Activated gamma-delta T cell treated with anti-CD3 and anti-CD28 coated beads, Interleukin-2, amount 50 U/mL, for 16 hours (primary cell): ENCODE results near the gene PPM1F.
"Not testable (repeated sequence)": the region's sequence is repeated elsewhere in the genome, so short reads cannot be mapped to it uniquely, and the experiment has no call there.

Source experiments
- DNase-seq: peaks from one replicate; pipeline ENCODE4 v3.0.0-alpha.2; 2020; ENCODE audit warnings: low read depth

PPM1F gene

DNA sequence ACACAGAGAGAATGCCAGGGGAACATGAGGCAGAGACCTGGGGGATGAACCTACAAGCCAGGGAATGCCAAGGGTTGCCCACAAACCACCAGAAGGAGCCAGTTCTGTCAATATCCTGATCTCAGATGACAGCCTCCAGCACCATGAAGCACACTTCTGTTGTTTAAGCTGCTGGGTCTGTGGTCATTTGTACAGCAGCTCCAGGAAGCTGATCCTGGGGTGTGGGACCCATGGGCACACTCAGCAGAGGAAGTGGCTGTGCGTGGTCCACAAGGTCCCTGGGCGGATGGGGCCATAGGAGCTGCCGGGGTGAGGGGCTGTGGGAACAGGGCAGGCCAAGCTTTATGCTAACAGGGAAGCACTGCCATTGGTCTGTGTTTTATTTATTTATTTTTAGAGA is 12.1 kb downstream of the PPM1F start:
- DNase-seq: no peak

DNA sequence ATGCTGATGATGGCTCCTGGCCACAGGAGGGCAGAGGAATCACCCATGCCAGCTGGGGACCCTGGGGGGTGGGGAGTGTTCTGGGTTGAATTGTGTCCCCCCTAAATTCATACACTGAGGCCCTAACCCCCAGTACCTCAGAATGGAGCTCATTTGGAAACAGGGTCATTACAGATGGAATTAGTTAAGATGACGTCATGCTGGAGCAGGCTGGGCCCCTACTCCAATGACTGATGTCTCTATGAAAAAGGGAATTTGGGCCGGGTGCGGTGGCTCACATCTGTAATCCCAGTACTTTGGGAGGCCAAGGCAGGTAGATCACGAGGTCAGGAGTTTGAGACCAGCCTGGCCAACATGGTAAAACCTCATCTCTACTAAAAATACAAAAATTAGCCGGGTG is 12.7 kb downstream of the PPM1F start:
- DNase-seq: not testable (repeated sequence)

DNA sequence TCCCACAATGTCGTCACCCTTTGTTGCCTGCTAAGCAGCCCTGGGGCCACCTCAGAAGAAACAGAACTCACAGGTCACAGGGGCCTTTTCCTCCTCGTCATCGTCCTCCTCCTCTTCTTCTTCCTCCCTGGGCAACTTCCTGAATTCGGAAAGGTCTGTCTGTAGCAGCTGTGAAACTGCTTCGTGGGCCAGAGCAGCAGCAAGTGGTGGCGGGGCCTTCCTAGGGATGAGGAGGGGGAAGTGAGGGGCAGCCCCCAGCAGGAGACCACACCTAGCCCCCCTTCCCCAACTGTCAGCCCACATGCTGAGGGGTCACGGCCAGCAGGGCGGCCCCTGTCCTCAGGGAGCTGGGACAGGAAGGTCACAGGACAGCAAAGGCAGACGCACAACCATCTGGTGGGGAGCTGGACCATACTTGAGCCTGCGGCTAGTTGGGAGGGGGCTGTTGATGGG is 13.2 kb downstream of the PPM1F start:
- no peak for DNase-seq

DNA sequence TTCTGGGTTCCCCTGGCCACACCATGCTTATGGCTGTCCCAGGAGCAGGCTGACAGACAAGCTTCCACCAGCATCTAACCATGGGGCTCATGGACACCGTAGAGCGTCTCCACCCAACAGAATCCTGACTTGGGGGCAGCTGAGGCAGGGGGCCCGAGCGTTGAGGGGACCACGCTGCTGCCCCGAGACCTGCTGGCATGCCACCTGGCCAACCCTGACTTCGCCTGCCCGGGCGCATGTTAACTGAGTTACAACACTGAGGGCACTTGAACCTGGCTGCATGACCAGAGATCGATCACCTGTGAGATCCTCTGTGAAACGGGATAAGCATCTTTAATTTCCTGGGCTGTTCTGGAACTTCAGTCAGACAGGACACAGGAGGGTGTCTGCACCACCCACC is 13.7 kb downstream of the PPM1F start:
- no peak for DNase-seq

DNA sequence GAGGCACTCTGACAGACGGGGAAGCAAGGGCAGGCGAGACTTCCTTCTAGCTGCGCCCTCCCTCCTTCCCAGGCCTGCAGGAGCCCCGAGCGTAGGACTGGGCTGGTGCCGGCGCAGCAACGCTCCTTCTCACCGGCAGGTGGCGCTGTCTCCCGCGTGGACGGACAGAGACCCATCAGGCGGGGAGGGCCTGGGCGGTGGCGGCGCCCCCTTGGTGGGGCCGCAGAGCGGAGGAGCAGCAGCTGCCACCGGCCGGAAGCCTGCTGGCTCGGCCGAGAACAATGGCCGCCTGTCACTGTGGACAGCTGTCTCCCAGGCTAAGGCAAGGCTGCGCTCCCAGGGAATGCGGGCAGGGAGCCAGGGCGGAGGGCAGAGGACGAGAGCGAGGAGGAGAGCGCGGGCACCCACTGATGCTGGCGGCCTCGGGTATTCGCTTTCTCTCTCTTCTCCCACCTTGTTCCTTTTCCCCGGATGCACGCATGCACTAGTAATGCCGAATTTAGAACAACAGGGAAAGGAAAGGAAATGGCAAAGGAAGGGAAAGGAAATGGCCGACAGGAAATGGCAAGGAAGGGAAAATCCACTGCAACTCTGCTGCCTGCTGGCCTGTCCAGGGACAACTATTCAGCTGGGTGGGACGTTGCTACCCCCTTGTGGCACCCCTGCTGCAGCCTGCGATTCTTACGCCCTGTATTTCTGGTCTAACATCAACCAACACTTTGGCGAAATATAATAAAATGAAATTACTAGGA is 14.4 kb downstream of the PPM1F start:
- DNase-seq: peak; percentile 82

DNA sequence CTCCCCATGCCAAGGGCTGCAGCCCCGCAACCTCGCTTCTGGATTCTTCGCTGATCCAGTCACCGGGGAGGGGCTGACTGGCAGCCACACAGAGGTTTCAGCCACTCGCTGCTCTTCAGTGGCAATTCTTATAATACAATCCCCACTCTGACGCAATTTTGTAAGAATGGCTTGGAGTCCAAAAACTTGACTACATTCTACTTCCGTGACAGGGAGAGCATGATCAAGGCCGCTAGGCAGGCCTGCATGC is 14.9 kb downstream of the PPM1F start:
- DNase-seq: no peak

DNA sequence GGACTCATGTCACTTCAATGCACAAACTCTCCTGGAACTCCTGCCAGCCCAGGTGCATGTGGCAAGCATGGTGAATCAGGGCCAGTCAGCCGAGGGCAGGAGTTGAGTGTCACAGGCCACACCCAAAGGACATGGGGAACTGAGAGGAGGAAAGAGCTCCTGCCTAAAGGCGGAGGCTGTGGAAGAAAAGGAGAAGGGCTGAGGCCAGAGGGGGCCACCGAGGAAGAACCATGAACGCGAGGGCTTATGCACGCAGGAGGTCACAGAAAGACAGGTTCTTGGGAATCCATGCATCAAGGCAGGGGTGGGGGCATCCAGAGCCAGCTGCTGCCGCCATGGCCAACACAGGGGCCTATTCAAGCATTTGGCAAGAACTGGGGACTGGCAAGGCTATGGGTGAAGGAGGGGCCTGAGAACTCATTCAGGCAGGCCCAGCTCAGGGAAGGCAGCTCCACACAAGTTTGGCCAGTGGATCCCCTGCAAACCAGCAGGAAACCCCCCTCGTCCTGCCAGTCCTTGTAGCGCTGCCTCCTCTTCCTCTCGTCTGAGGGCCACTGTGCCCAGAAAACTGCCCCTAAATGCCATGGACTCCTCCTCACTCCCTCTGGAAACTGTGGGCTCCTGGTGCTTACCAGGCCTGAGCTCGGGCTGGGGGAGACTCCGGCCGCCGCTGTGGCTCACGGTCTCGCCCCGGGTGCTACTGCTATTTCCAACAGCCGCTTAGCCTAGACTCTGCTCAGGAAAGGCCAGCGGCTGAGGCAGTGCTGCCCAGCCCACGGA is 15.4 kb downstream of the PPM1F start:
- no peak for DNase-seq

DNA sequence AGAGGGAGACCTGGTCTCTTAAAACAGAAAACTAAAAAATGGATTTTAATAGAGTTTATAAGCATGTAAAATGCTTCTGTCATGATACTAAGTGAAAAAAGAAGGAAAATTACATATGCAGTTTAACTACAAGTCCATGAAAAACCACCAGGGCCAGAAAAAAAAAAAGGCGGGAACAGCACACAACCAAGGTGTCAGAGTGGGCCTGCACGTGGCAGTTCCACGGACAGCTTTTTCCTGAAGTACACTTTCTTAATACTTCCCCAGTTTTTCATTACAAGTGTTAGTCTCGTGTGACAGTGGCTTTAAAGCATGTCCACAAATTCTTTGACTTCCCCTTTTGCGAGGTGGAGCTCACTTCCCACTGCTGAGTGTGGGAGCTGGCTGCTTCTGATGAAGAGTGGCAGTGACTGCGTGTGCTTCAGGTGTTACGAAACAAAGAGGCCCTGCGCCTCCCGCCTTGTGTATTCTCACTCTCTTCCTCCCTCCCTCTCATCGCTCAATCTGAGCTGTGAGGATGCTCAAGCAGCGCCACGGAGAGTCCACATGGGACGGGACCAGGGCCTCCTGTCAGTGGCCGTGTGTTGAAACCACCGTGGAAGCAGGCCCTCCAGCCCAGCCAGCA is 16.4 kb downstream of the PPM1F start:
- no peak for DNase-seq

DNA sequence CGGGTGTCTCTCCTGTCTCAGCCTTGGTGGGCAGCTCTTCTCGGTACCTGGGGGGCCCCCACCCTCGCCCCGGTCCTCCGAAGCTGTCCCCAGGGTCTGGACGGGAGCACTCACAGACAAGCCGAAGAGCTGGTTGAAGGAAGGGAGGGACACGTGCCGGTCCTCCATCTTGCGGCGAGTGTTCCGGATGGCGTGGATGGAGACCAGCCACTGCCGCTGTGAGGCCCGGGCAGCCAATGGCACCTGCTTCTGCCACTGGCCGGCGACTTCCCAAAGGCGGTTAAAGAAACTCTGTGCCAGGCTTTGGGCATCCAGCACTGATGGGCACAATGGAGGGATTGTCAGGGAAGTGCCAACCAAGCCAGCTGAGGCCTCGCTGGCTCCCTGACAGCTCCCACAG is 18.7 kb downstream of the PPM1F start:
- no peak for DNase-seq

DNA sequence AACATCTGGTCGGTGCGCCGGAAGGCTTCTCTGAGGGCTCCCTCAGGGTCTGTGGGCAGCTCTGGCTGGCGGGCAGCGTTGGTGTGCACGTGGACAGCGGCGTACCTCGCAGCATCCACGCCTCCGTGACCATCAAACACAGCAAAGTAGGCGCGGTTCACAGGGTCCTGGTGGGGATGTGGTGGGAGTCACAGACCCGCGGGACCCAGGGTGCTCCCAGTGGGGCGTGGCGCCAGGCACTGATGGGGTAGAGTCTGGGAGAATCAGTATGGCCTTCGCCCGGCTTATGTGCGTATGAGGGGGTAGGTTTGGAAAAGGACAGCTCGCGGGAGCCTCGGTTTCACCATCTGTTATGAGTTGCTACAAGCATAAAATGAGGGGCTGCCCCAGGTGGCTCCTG is 19.2 kb downstream of the PPM1F start:
- DNase-seq: no peak

DNA sequence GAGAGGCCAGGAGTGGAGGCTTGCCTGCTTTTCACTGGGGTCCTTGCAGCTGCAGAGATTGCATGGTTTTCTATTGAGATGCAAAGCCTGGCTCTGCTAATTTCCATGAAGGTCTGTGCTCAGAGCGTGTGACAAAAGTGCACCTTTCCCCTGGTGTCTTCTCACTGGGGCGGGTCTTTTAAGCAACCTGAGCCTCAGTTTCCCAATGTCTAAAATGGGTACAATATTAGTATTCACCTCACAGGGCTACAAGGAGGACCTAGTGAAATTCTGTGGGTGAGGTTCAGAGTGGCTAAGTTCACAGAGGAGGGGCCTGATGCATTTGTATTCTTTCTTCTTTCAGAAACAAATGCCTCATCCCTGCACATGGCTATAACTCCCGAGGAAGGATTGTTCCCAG is 20.3 kb downstream of the PPM1F start:
- DNase-seq: no peak

DNA sequence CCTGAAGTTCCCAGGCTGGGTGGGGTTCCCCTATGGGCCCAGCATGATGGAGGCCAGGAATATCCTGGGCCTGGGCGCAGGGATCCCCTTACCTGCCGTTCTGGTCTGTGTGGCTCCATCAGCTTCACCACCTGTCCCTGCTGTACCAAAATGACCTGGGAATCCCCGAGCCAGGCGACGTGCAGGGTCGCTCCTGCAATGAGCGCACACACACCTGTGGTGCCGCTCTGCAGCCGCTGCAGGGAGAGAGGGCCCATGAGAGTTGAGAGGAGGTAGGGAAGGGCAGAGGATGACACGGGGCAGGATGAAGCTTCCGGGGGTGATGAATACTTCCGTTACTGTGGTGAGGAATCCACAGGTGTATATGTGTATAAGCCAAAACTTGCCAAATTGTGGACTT is 21.6 kb downstream of the PPM1F start:
- DNase-seq: no peak

DNA sequence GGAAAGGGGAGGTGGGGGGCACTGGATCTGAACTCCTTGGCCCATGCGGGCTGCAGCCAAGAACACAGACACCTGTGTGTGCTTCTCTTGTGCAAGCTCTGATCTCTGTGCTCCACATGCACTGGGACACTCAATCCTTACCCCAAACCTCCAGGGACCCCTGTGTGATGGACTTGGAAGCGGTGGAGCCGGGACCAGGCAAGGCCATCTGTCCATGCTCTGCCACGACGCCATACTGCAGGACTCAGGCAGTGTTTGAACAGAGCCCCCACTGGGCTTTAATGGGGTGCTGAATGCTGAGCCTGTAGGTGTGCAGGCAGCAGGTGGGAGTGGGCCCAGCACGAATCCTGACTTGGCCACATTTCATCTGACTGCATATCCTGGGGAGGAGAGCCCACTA is 23.4 kb downstream of the PPM1F start:
- DNase-seq: no peak

DNA sequence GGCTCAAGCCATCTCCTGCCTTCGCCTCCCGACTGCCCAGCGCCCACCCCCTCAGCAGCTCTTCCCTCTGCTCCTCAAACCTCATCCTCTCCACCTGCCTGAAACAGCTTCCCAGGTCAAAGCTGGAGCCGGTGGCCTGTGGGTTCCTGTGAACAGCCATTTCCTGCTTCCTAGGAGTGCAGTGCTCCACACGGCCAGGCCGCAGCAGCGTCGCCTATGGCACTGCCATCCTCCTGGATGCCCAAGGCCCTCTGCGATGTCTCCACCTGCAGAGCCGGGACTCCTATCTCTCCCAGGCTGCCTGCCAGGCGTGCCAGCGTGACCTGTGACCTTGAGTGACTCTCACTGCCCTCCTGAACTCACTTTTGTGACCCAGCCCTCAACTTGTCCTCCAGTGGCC is 24.6 kb downstream of the PPM1F start:
- DNase-seq: no peak

DNA sequence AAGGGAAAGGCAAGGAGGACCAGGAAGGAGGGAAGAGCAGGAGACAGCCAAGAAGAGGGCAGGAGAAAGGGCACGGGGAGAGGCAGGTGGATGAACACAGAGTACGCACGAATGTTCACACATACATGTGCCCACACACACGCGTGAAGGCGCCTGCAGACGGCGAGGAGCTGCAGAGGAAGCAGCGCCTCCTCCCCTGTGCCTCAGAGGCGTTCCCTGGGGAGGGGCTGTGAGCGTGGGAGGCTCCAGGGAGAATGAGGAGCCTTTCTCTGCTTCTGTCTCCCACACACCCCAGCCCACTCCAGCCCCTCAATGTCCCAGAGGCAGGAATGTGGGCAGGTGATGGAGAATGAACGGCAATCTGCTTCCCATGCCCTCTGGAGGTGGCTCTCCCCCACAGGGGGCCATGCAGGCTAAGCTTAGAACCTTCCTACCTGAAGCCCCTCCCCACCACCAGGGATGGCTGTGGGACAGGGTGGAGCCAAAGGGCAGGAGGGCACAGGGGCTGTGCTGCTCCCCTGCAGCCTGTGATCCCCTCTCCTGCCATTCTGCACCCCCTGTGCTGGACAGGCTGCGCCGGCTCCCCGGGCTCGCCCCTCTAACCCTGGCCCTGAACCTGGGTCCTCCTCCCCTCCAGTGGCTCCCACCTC is 25.3 kb downstream of the PPM1F start:
- DNase-seq: no peak

DNA sequence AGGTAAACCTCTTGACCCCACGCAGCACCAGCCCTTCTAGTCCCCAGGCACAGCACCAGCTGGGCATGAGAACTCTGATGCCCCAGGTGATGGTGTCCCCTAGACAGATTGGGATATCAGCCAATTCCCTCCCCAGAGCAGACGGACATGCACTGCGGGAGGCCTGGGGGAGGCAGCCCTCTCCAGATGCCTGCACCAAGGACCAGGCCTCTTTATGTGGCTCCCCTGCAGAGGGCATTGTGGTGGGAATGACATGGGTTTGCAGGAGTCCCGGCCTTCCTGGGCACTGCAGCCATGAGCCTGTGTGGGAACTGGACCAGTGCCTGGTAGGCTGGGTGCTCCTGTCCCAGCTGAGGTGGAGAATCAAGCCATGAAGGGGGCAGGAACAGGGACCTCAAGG is 25.9 kb downstream of the PPM1F start:
- no peak for DNase-seq

DNA sequence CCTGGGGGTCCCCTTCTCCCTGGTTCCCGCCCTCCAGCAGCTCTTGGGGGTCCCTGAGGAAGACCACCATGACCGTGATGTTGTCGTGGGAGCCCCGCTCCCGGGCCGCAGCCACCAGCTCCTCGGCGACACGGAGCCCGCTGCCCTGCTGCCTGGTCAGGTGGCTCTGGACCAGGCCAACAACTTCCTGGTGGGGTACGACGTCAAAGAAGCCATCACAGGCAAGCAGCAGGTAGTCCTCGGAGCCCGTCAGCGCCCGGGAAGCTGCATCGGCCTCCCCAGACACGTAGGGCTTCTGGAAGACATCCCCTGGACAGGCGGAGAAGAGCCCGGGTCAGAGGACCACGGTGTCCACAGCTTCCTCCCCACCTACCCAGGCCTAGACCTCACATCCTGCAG is 29.5 kb downstream of the PPM1F start:
- DNase-seq: no peak

DNA sequence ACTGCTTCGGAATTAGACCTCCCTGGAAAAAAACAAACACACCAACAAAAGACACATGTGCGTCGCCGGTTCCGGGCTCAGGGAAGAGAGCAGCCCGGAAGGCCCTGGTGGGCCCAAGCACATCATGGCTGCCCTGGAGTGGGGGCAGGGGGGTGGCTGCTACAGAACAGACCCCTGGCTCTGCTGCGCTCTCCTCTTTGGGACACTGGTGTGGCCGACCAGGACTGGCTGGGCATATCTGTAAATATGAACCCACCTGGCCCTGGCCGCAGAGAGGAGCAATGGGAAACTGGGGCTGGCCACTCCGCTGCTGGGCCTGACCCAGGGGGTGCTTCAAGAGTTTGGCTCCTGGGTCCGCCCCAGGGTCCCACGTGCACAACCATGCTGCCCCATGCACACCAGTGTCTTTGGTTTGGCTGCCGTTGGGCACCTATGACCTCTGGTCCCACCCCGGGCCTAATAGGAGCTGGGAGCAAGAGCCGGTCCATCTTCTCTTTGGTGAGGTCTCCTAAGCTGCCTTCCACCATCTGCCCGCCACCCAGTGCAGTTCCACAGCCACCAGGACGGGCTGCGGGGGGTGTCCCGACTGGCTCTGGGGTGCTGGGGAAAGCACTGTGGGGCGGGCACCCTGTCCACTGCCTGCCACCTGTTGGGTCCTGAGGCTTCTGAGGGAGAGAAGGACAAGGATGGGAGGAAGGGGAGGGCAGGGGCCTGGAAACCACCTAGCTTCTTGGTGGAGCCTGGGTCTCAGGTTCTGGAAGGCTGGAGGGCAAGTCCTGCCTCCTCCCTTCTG is 30.1 kb downstream of the PPM1F start:
- DNase-seq: no peak

DNA sequence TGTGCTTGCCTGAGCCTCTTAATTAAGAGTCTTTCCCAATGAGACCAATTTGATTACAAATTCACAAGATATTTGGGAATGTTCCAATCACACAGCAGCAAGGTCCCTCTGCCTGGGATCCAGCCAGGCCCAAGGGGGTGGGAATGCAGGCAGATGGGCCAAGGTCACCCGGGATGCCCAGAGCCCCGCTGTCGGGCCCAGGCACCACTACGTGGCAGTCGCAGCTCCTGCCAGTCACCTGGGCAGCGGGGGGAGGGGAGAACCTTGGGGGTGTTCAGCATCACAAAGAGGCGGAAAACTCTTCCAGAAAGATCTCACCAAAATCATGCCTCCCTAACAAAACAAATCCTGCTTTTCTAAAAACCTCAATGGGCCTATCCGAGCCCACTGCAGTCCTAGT is 30.9 kb downstream of the PPM1F start:
- DNase-seq: no peak

DNA sequence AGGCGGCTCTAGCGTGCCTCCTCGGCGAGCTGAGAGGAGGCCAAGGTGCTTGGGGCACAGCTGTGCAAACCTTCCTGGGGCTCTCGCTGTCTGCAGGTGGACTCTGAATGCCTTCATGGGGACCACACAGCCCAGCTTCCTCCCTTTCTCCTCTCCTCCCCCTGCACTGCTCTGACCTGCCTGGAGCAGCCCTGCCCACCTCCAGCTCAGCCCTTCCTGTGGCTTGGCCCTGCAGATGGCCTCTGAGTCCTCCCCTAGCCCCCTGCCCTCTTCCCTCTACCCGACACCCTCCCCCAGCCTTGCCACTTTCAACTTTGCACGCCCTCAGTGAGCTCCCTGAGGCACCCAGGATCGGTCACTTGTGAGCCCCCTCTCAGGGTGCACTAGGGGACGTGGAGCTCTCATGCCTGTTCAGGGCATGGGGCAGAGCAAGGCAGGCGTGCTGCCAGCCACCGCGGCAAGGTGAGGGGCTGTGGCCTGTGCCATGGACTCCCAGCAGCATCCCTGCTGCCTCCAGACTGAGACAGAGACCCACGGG is 31.4 kb downstream of the PPM1F start:
- DNase-seq: no peak

DNA sequence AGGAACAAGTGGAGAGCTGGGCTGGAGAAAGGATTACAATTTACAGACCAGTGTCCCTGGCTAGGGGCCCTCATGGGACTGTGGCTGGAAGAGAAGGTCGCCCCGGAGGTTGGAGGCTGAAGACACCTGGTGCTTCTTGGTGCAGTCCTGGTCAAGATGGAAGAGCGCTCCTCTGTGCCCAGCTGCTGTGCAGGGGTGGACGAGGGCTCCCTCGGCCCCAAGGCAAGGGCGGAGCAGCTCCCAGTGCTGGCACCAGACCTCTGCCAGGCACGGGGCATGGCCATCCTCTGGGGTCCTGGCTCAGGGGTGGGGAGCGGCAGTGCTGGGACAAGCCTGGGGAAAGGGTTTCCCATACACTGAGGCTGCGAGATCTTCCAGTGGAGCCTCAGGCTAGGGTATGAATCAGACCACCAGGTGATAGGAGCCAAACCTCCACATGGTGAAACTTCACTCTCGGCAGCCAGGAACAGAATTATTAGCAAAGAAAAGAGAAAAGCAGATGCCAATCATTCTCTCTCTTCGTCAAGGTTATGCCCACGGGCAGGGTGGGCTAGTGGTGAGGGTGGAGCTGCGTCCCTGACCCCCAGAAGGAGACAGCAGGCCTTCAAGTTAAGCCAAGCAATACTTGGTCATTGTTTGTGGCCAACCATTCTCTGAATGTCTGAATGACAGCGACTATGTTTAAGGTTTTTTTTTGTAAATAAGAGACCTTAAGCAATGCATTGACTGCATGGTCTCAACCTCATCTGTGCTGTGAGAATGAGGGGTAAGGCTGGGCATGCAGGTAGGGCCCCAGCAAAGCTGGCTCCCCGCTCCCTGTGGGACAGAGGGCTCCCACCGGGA is 32.1 kb downstream of the PPM1F start:
- no peak for DNase-seq
